AG10803 (cell line): ENCODE measurements around the gene FRMD4B.

Experiments
- DNase-seq: peaks from one replicate; pipeline ENCODE4 v3.0.0; 2010; ENCODE audit warnings: low read depth
- H3K4me3 ChIP-seq: 2 replicates; pipeline ENCODE4 v1.5.1; 2011; ENCODE audit warnings: mild to moderate bottlenecking, low read length, control low read depth
- CTCF ChIP-seq: conservative IDR thresholded peaks from 2 replicates; pipeline ENCODE4 v1.5.1; 2011; ENCODE audit warnings: mild to moderate bottlenecking, low read length, control low read depth, inconsistent platforms

Gene FRMD4B

GRCh38 chr3:69128509-69128908, 257.4 kb downstream of the FRMD4B start:
- H3K4me3 ChIP-seq: no peak overlapping the region
- no peak for DNase-seq
- no peak for TF ChIP-seq CTCF

- no peak overlapping the region for H3K4me3 ChIP-seq
- no peak for TF ChIP-seq CTCF
- DNase-seq: no peak
Observed at GRCh38 chr3:69126999-69127398, 258.9 kb downstream of the FRMD4B start.

- no peak overlapping the region for H3K4me3 ChIP-seq
- no peak for DNase-seq
- TF ChIP-seq CTCF: no peak
Observed at GRCh38 chr3:69126216-69126615, 259.7 kb downstream of the FRMD4B start.

GRCh38 chr3:69122403-69122802, 263.5 kb downstream of the FRMD4B start, which contains the start of gene LMOD3:
LMOD3 (minus strand) TSS chr3:69122595; CDS start chr3:69122386, 209 bp downstream.
- no peak within 1 kb of the TSS for H3K4me3 ChIP-seq
- no peak for DNase-seq
- TF ChIP-seq CTCF: no peak

GRCh38 chr3:69121950-69122349, 263.9 kb downstream of the FRMD4B start:
- no peak for TF ChIP-seq CTCF
- no peak for DNase-seq
- no peak overlapping the region for H3K4me3 ChIP-seq

- no peak overlapping the region for H3K4me3 ChIP-seq
- no peak for DNase-seq
- no peak for TF ChIP-seq CTCF
Observed at GRCh38 chr3:69121513-69121912, 264.4 kb downstream of the FRMD4B start.

- DNase-seq: peak; percentile 63
- peak; percentile 99 for TF ChIP-seq CTCF
- no peak overlapping the region for H3K4me3 ChIP-seq
Observed at GRCh38 chr3:69120879-69121464, 264.9 kb downstream of the FRMD4B start.
